ENCODE data around the gene PPHLN1.
"Not testable (repeated sequence)": the region's sequence is repeated elsewhere in the genome, so short reads cannot be mapped to it uniquely, and the experiment has no call there.

DNA sequence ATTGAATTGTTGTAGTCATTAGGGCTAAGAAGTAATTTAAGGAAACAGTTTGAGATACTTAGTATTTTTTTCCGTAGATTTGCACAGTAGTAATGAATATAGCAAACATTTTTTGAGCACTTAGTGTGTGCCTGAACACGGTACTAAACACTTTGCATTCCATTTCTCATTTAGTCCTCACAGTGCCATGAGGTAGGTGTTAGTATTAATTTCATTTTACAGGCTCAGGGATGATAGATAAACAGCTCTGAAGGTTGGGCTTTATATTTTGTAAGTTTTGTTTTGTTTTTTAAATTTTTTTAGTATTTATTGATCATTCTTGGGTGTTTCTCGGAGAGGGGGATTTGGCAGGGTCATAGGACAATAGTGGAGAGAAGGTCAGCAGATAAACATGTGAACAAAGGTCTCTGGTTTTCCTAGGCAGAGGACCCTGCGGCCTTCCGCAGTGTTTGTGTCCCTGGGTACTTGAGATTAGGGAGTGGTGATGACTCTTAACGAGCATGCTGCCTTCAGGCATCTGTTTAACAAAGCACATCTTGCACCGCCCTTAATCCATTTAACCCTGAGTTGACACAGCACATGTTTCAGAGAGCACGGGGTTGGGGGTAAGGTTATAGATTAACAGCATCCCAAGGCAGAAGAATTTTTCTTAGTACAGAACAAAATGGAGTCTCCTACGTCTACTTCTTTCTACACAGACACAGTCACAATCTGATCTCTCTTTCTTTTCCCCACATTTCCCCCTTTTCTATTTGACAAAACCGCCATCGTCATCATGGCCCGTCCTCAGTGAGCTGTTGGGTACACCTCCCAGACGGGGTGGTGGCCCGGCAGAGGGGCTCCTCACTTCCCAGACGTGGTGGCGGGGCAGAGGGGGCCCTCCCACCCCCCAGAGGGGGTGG lies 23.4 kb downstream of the PPHLN1 start:
- not testable (repeated sequence) for TF ChIP-seq CTCF, POLR2A (IDR thresholded peaks at IDR 0.05)
